ENCODE data around the gene PADI3.

Gene PADI3

GRCh38 chr1:17228619-17229018, 20.3 kb upstream of the PADI3 start:
- TF ChIP-seq CTCF (IDR thresholded peaks at IDR 0.05): no peak

GRCh38 chr1:17229379-17229778, 19.5 kb upstream of the PADI3 start:
- TF ChIP-seq CTCF (IDR thresholded peaks at IDR 0.05): no peak

- TF ChIP-seq CTCF (IDR thresholded peaks at IDR 0.05): no peak
Observed at GRCh38 chr1:17230106-17230505, 18.8 kb upstream of the PADI3 start.

GRCh38 chr1:17230671-17231310, 18.1 kb upstream of the PADI3 start:
- no peak for TF ChIP-seq CTCF (IDR thresholded peaks at IDR 0.05)

GRCh38 chr1:17232759-17233661, 15.9 kb upstream of the PADI3 start:
- TF ChIP-seq CTCF (IDR thresholded peaks at IDR 0.05): no peak

GRCh38 chr1:17233675-17234320, 15.1 kb upstream of the PADI3 start:
- TF ChIP-seq CTCF (IDR thresholded peaks at IDR 0.05): no peak

GRCh38 chr1:17234405-17234804, 14.5 kb upstream of the PADI3 start:
- TF ChIP-seq CTCF (IDR thresholded peaks at IDR 0.05): no peak
